Lung (tissue), 12 donors: ENCODE measurements around the gene IGF2. TPM values are rescaled to one million over a fixed set of nuclear protein-coding genes. Genes with fewer than 3 reads are reported as not detected.

Source experiments
- ATAC-seq: fragments of 200-7000 bp; cut with Tn5 transposase; one replicate; pipeline ENCODE4 v1.9.1; 2020; ENCODE audit warnings: moderate number of reproducible peaks; ENCODE audit not compliant: insufficient read depth, low FRiP score
- DNase-seq, 3 donors: peaks; one replicate each; pipeline ENCODE4 v3.0.0-alpha.2; 2013 to 2017
- H3K27ac ChIP-seq, 2 donors: one replicate each; pipeline ENCODE4 v1.5.1; 2013; ENCODE audit warnings: mild to moderate bottlenecking in 2 of 2, moderate library complexity in 2 of 2, control low read depth in 1 of 2, inconsistent platforms in 1 of 2, low read depth in 1 of 2, low read length in 1 of 2
- H3K27me3 ChIP-seq, 3 donors: one replicate each; pipeline ENCODE4 v1.5.1; 2013; ENCODE audit warnings: low read length in 2 of 3; ENCODE audit not compliant: control insufficient read depth in 3 of 3, insufficient read depth in 3 of 3
- H3K36me3 ChIP-seq, 4 donors: one replicate each; pipeline ENCODE4 v1.5.1; 2013; ENCODE audit warnings: low read length in 4 of 4, mild to moderate bottlenecking in 1 of 4, moderate library complexity in 1 of 4; ENCODE audit not compliant: control insufficient read depth in 4 of 4, insufficient read depth in 4 of 4
- H3K4me1 ChIP-seq, 5 donors: one replicate each; pipeline ENCODE4 v1.5.1; 2013; ENCODE audit warnings: low read length in 5 of 5, mild to moderate bottlenecking in 2 of 5, moderate library complexity in 1 of 5; ENCODE audit not compliant: control insufficient read depth in 5 of 5, insufficient read depth in 5 of 5
- H3K4me3 ChIP-seq: one replicate; pipeline ENCODE4 v1.5.1; 2013; ENCODE audit warnings: mild to moderate bottlenecking, control low read depth, moderate library complexity
- H3K9ac ChIP-seq, 2 donors: one replicate each; pipeline ENCODE4 v1.5.1; 2013; ENCODE audit warnings: low read length in 2 of 2, control low read depth in 1 of 2; ENCODE audit not compliant: insufficient read depth in 1 of 2
- H3K9me3 ChIP-seq, 4 donors: one replicate each; pipeline ENCODE4 v1.5.1; 2013; ENCODE audit warnings: low read length in 3 of 4, mild to moderate bottlenecking in 1 of 4, moderate library complexity in 1 of 4; ENCODE audit not compliant: control insufficient read depth in 4 of 4, insufficient read depth in 3 of 4
- CTCF ChIP-seq: IDR thresholded peaks from 2 replicates; pipeline ENCODE4 v1.5.1; 2012; ENCODE audit warnings: mild to moderate bottlenecking; ENCODE audit errors: control extremely low read depth, extremely low read depth
- WGBS, 2 donors: extraction: QIAGEN DNeasy Blood & Tissue Kit; methylation state at CpG; one replicate each; pipeline ENCODE4 v1.1.7; 2013; 5-methylcytosine and 5-hydroxymethylcytosine counted together
- polyA plus RNA-seq, 2 donors: library from polyadenylated mRNA; stranded (reverse); fragments of 200-250 nt; gene quantifications; one replicate each; pipeline ENCODE4 v1.2.1, GENCODE V29; 2013
- total RNA-seq, 2 donors: library from RNA; depleted of rRNA in 1 of 2; stranded (reverse); fragments of >200 nt in 1 of 2; gene quantifications; one replicate each; pipeline ENCODE4 v1.2.1, GENCODE V29; 2014 to 2021
- donor health status: control.
- donor health status: control.
- donor health status: Bipolar disorder and iron deficiency.
- donor health status: healthy.
- donor health status: DM: yes; HTN: yes; CAD: no.

IGF2 gene
- total and polyA plus RNA-seq, 4 donors, result 2.9 to 87.7 (median 15.6) TPM

GRCh38 chr11:2137202-2138067, 1.8 kb downstream of the IGF2 start:
- no peak overlapping the region for H3K9ac ChIP-seq
- H3K27me3 ChIP-seq, result peaks cover 23 to 38% (median 24%) of the 10 kb centered on the region in 3 donors
- no peak for ATAC-seq

GRCh38 chr11:2136952-2137201, 2.3 kb downstream of the IGF2 start:
- DNase-seq (no peak), ATAC-seq (no peak)
- no peak overlapping the region for H3K4me3 ChIP-seq

More at GRCh38 chr11:2137202-2138067, 1.8 kb downstream of the IGF2 start:
- TF ChIP-seq CTCF, result no peak
- DNase-seq, result peak; percentile 92 to 94 (median 93)
- Histone ChIP-seq H3K4me1 (peaks cover 0 to 41% (median 10%) of the 10 kb centered on the region in 5 donors), H3K4me3 (no peak overlapping the region), H3K9me3 (peaks cover 0 to 4% (median 0%) of the 10 kb centered on the region in 4 donors), H3K36me3 (no peaks in the 10 kb centered on the region), H3K27ac (no peak overlapping the region)
- WGBS, 2 donors, result 2 to 3% methylated on average over 47 to 50 of the region's 50 CpGs

GRCh38 chr11:2136209-2136951, 2.8 kb downstream of the IGF2 start:
- DNase-seq, result peak in 2 of 3 donors; percentile 22 to 34
- Histone ChIP-seq H3K9me3 (peaks cover 0 to 4% (median 0%) of the 10 kb centered on the region in 4 donors), H3K9ac (no peak overlapping the region), H3K27ac (no peak overlapping the region), H3K36me3 (peaks cover 0 to 3% (median 0%) of the 10 kb centered on the region in 4 donors), H3K4me1 (peaks cover 0 to 47% (median 10%) of the 10 kb centered on the region in 5 donors), H3K27me3 (peaks cover 15 to 33% (median 21%) of the 10 kb centered on the region in 3 donors), H3K4me3 (no peak overlapping the region)
- no peak for TF ChIP-seq CTCF
- no peak for ATAC-seq
- 55 to 63% methylated on average over 24 of the region's 24 CpGs for WGBS, 2 donors

More at GRCh38 chr11:2136952-2137201, 2.3 kb downstream of the IGF2 start:
- Histone ChIP-seq H3K9me3 (peaks cover 0 to 4% (median 0%) of the 10 kb centered on the region in 4 donors), H3K27me3 (peaks cover 19 to 33% (median 21%) of the 10 kb centered on the region in 3 donors), H3K36me3 (no peaks in the 10 kb centered on the region), H3K9ac (no peak overlapping the region), H3K27ac (no peak overlapping the region), H3K4me1 (peaks cover 0 to 47% (median 10%) of the 10 kb centered on the region in 5 donors)
- no peak for TF ChIP-seq CTCF
- 16 to 45% methylated on average over 3 to 8 of the region's 8 CpGs for WGBS, 2 donors
